GM12878 (cell line): ENCODE results near the gene H2BW1. TPM values are rescaled to one million over a fixed set of nuclear protein-coding genes. Genes with fewer than 3 reads are reported as not detected.
"Not testable (repeated sequence)": the region's sequence is repeated elsewhere in the genome, so short reads cannot be mapped to it uniquely, and the experiment has no call there.

Experiments used
- ATAC-seq: fragments of 200-7000 bp; cut with Tn5 transposase; 3 replicates; pipeline ENCODE4 v1.9.1; 2020; ENCODE audit warnings: mild to moderate bottlenecking, moderate library complexity
- BruUV-seq: library from RNA; stranded (reverse); fragments of 400-500 nt; replicated peaks from 2 replicates; lab custom pipeline; 2021; lab: Mats Ljungman, UMichigan
- CTCF ChIA-PET: fragments of 300-600 bp; sonication (Branson Sonifier 250); formaldehyde crosslinking; extraction: SDS; loops from one replicate; lab custom pipeline; 2021; ENCODE audit warnings: inconsistent platforms; lab: Yijun Ruan, JAX
- POLR2A ChIA-PET: fragments of 350-600 bp; formaldehyde crosslinking; extraction: SDS; loops from one replicate; lab custom pipeline; 2021; ENCODE audit warnings: inconsistent platforms; lab: Charles Lee
- RAD21 ChIA-PET: fragments of 300-600 bp; sonication (Branson Sonifier 250); formaldehyde crosslinking; loops from one replicate; lab custom pipeline; 2023; ENCODE audit warnings: antibody characterized with exemption; ENCODE audit not compliant: unreplicated experiment; lab: Charles Lee
- SMC1A ChIA-PET: fragments of 300-600 bp; sonication (Branson Sonifier 250); formaldehyde crosslinking; loops from one replicate; lab custom pipeline; 2023; ENCODE audit not compliant: unreplicated experiment, uncharacterized antibody; lab: Charles Lee
- DNase-seq: peaks from one replicate; pipeline ENCODE4 v3.0.0-alpha.2; 2011; ENCODE audit warnings: low read depth, low spot score
- FAIRE-seq: peaks from 3 replicates; lab custom pipeline; 2011; peaks lifted over from hg19 to GRCh38; lab: Jason Lieb, UNC
- H2AFZ ChIP-seq: 2 replicates; pipeline ENCODE4 v1.6.0; 2011; ENCODE audit warnings: low read depth, low read length, control low read depth; ENCODE audit not compliant: control insufficient read depth
- H3K27ac ChIP-seq: 2 replicates; pipeline ENCODE4 v1.5.1; 2011; ENCODE audit warnings: control low read depth; ENCODE audit not compliant: control insufficient read depth, insufficient read depth
- H3K27me3 ChIP-seq, 2 experiments: replicated peaks in 1 of 2; 2 replicates each; pipeline versions ENCODE4 v1.6.0 to v1.6.1; 2011; ENCODE audit warnings: low read length in 1 of 2; ENCODE audit not compliant: control insufficient read depth in 2 of 2, insufficient read depth in 2 of 2
- H3K36me3 ChIP-seq, 2 experiments: 2 replicates each; pipeline ENCODE4 v1.5.1; 2011; ENCODE audit warnings: low read length in 1 of 2; ENCODE audit not compliant: control insufficient read depth in 2 of 2, insufficient read depth in 2 of 2
- H3K4me1 ChIP-seq: 2 replicates; pipeline ENCODE4 v1.6.1; 2011; ENCODE audit warnings: mild to moderate bottlenecking, low read length, moderate library complexity, mixed read lengths; ENCODE audit not compliant: control insufficient read depth, insufficient read depth
- H3K4me2 ChIP-seq: 2 replicates; pipeline ENCODE4 v1.6.0; 2011; ENCODE audit warnings: control low read depth; ENCODE audit not compliant: control insufficient read depth, insufficient read depth
- H3K4me3 ChIP-seq: fragments of 200-600 bp; sonication (generic); 2 replicates; pipeline ENCODE4 v1.5.1; 2016
- H3K79me2 ChIP-seq: 2 replicates; pipeline ENCODE4 v1.6.0; 2011; ENCODE audit warnings: low read length; ENCODE audit not compliant: control insufficient read depth, insufficient read depth
- H3K9ac ChIP-seq: 2 replicates; pipeline ENCODE4 v1.8.0; 2011; ENCODE audit warnings: low read length, control low read depth, mixed read lengths; ENCODE audit not compliant: control insufficient read depth, insufficient read depth
- H3K9me3 ChIP-seq: replicated peaks from 3 replicates; pipeline ENCODE4 v1.5.1; 2011; ENCODE audit warnings: mild to moderate bottlenecking, low read length; ENCODE audit not compliant: control insufficient read depth, insufficient read depth
- H4K20me1 ChIP-seq: 2 replicates; pipeline ENCODE4 v1.6.0; 2011; ENCODE audit not compliant: control insufficient read depth, insufficient read depth
- CBFB ChIP-seq: IDR thresholded peaks from 2 replicates; pipeline ENCODE4 v1.6.1; 2016; ENCODE audit warnings: antibody characterized with exemption, low read depth
- RFX5 ChIP-seq: IDR thresholded peaks from 2 replicates; pipeline ENCODE4 v1.6.1; 2011; ENCODE audit warnings: low read depth, low read length, improper control_type of control experiment
- WGBS: methylation state at CpG from one replicate; pipeline ENCODE4 v1.1.6; 2016; ENCODE audit warnings: low lambda C conversion rate; ENCODE audit not compliant: insufficient replicate concordance, insufficient coverage; ENCODE audit errors: missing lambda C conversion rate; 5-methylcytosine and 5-hydroxymethylcytosine counted together
- in situ Hi-C: fragments of 300-500 bp; cut with MboI; formaldehyde crosslinking; loops from 9 replicates; pipeline ENCODE4 v1.14.3; 2018; ENCODE audit warnings: mixed read lengths
- intact Hi-C: fragments of 100-400 bp; cut with micrococcal nuclease; formaldehyde crosslinking; loops from one replicate; pipeline ENCODE4 v1.14.2; 2022; ENCODE audit not compliant: unreplicated experiment
- polyA plus RNA-seq, 11 experiments: library from polyadenylated mRNA; depleted of rRNA in 4 of 11; unstranded in 6 of 11; stranded (reverse) in 5 of 11; fragments of >200 nt; fragmentation: Nextera tagmentation in 4 of 11; fragmentation: Illumina TruSeq in 1 of 11; extraction: Ambion mirVana in 4 of 11; extraction: Trizol in 1 of 11; gene quantifications; 1 replicate in 1 of 11; 2 replicates in 10 of 11; pipeline versions ENCODE4 v1.2.1 to v1.2.3, GENCODE V29; 2011 to 2016; ENCODE audit warnings: inconsistent platforms in 2 of 11, missing spikeins in 2 of 11, low read depth in 1 of 11
- total RNA-seq, 4 experiments: library from RNA; depleted of rRNA in 3 of 4; stranded (reverse); fragments of >200 nt in 3 of 4; fragmentation: Illumina TruSeq in 1 of 4; extraction: Trizol in 1 of 4; gene quantifications; 2 replicates each; pipeline versions ENCODE4 v1.2.1 to v1.2.3, GENCODE V29; 2013 to 2021

The H2BW1 gene
- total and polyA plus RNA-seq, 10 of the 15 experiments (the other 5 are each of a cell fraction or from before 2014, with no cell fraction given), result not detected

DNA sequence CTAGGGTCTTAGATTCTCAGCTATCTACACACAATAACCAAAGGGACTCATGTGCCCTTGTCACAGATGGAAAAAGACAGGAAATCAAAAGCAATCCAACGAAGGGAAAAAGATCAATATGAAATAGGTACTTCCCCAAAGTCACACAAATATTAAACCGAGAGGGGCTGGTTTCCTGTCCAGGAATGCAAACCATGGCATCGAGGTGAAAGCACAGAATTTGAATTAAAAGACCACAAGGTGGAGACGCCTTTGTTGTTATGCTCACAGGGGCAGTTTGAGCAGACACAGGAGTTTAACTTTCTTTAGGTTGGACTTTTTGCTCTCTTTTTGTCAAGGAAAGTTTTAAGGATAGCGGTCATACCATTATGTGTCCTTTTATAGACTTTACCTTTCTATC is 14.3 kb downstream of the H2BW1 start:
- Histone ChIP-seq H4K20me1 (no peaks in the 10 kb centered on the region), H3K9me3 (no peaks in the 10 kb centered on the region), H2AFZ (no peak overlapping the region), H3K27me3 (no peaks in the 10 kb centered on the region; a peak in 1 of 4 replicates), H3K4me3 (no peak overlapping the region), H3K4me1 (no peaks in the 10 kb centered on the region), H3K27ac (no peak overlapping the region), H3K36me3 (no peaks in the 10 kb centered on the region), H3K4me2 (no peak overlapping the region), H3K9ac (no peak overlapping the region), H3K79me2 (no peaks in the 10 kb centered on the region)
- RAD21 ChIA-PET, result interaction anchor here (0.6 kb wide), 1 partner anchor 154 kb away, joined by 3 read pairs; no protein-coding TSS in a partner anchor
- in situ Hi-C loops, result no loop called here
- FAIRE-seq (no peak), ATAC-seq (peak; percentile 73), DNase-seq (no peak)
- intact Hi-C loops, result no loop called here
- SMC1A ChIA-PET, result no interaction called here
- POLR2A ChIA-PET, result no interaction called here
- TF ChIP-seq RFX5, result 0 out of 2 replicates have a peak, but pooled peaks have one; percentile 37
- no peak for TF ChIP-seq CBFB
- BruUV-seq, result no TSS peak
- WGBS, result 2% methylated on average over 5 of the region's 5 CpGs
- CTCF ChIA-PET, result no interaction called here

DNA sequence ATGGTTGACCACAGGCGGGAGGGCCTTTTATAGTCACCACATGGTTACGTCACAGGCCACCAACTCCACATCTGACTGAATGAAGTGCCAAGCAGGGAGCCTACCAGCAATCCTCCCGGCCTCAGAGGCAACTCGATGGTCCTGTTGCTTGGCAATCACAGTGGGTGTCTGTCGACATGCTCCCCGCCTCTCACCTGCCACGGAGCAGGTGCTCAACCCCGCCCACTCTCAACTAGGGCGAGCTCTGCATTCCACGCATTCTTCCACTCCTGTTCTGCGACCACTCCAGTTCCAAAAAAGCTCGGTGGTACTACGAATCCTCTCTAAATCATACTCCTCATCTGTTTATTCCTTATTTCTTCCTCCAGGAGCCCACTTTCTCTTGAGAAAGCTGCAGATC is 30.0 kb downstream of the H2BW1 start:
- H3K9ac ChIP-seq, H4K20me1 ChIP-seq, DNase-seq, H3K9me3 ChIP-seq, POLR2A ChIA-PET, H3K79me2 ChIP-seq, H3K4me3 ChIP-seq, in situ Hi-C loops, CTCF ChIA-PET, H3K27ac ChIP-seq, H2AFZ ChIP-seq, H3K4me2 ChIP-seq, RAD21 ChIA-PET, intact Hi-C loops, H3K27me3 ChIP-seq, SMC1A ChIA-PET, BruUV-seq, H3K4me1 ChIP-seq, ATAC-seq, H3K36me3 ChIP-seq, FAIRE-seq: not testable (repeated sequence)
- WGBS, result no CpG with 5 or more reads among the region's 13 CpGs

DNA sequence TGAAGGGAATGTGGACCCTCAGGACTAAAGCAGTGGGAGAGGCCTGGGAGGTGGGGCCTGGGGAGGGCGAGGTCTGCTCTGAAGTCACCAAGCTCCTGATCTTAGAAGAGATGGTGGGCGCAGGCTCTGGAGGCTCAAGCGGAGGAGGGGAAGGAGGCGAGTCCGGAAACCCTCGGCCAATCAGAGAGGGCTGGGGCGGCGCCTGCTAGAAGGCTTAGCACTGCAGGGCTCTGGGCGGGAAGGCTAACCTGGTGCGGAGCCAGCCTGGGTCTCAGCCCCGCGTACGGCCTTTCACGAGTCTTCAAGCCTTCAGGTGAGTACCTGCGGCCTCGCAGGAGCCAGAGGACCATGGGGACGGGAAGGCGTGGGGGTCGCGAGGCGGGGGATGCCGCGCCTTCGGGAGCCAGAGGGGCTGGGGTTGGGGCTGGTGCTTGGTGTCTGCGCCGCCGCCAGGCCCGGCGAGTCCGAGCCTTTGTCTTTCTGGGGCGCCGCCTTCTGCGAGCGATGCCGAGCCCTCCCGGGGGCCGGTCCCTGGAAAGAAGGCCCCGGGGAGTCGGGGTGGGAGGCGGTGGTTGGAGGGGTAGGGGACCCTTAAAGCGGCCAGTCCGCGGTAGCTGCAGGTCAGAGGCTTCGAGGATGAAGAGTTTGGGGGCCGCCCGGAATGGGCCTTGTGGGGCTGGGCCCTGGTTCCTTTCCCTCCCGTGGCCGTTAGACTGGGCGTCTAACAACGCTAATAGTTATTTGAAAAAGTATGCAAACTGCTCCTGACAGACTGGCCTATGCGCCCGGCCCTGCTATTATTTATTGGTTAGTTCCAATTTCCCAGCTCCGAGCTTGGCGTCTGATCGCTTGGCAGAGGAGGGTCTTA is 50.9 kb downstream of the H2BW1 start, which contains the start of gene TMSB15B:
TMSB15B (plus strand) TSS at position 217 of the 868 bp plus-strand sequence.
- H3K9ac ChIP-seq, BruUV-seq, H3K79me2 ChIP-seq, RAD21 ChIA-PET, H3K4me2 ChIP-seq, CTCF ChIA-PET, POLR2A ChIA-PET, intact Hi-C loops, FAIRE-seq, H2AFZ ChIP-seq, DNase-seq, H3K27ac ChIP-seq, H3K36me3 ChIP-seq, SMC1A ChIA-PET, H3K4me1 ChIP-seq, H3K4me3 ChIP-seq, in situ Hi-C loops, H4K20me1 ChIP-seq, H3K9me3 ChIP-seq, H3K27me3 ChIP-seq: not testable (repeated sequence)
- WGBS, result no CpG with 5 or more reads among the region's 55 CpGs
- ATAC-seq, result peak; percentile 100
